DOHH2 (cell line): Measurements from ENCODE around the gene ARL13A.

Experiments used
- CTCF ChIP-seq: fragments of 200-600 bp; sonication (generic); IDR thresholded peaks from one replicate; pipeline ENCODE4 v1.5.1; 2014; ENCODE audit warnings: antibody characterized with exemption, mild to moderate bottlenecking, low read depth, low read length; ENCODE audit not compliant: poor library complexity, severe bottlenecking
- EZH2phosphoT487 ChIP-seq: fragments of 200-600 bp; sonication (generic); IDR thresholded peaks from 2 replicates; pipeline ENCODE4 v1.6.1; 2017; ENCODE audit warnings: borderline replicate concordance, mild to moderate bottlenecking, antibody characterized with exemption, low read length, moderate library complexity, mixed read lengths

GRCh38 chrX:100931925-100932285, 37.6 kb upstream of the ARL13A start:
- TF ChIP-seq CTCF, result no peak
- no peak for TF ChIP-seq EZH2phosphoT487
